HG02571 (cell line): ENCODE measurements around the gene EXOSC10.

Experiments
- ATAC-seq: cut with Tn5 transposase; IDR thresholded peaks from one replicate; pipeline ENCODE4 v1.9.1; 2021; ENCODE audit warnings: mild to moderate bottlenecking, moderate library complexity; ENCODE audit not compliant: unreplicated experiment

Gene EXOSC10

DNA sequence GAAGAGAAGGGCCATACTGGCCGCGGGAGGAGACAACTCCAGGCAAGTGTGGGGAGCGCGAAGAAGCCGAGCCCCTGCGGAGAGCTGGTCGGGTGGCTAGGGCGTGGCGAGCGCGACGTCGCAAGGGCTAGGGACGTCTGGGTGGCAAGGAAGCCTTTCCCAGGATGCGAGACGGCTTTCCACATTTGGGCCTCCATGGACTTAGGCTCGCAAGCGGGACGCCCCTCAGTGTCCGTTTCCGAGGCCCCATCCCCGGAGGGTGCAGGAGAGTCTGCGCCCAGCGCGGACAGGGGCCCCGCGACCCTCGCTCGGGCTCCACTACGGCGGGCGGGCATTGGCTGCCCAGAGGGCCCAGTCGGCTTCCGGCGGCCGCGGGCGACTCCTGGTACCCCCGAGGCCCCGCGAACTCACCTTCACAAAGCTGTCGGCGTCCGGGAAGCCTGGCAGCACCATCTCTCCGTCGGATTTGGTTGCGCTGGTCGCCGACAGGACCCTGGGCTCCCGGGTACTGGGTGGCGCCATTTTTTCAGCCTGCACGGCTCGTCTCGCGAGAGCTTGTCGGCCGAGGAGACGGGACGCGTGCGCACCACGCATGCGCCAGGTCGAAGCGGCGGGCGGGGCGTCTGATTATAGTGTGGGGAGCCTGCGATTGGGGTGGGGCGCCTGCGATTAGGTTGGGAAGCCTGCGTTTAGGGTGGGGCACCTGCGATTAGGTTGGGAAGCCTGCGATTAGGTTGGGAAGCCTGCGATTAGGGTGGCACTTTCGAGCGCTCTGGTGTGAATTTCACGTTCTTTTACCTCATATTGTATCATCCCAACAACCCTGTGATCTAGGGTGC is at the start of gene EXOSC10:
Gene EXOSC10, minus strand, starts transcription at position 560 of the 839 bp plus-strand sequence. Its CDS starts 38 bp downstream, at position 522.
- ATAC-seq: peak; percentile 93

DNA sequence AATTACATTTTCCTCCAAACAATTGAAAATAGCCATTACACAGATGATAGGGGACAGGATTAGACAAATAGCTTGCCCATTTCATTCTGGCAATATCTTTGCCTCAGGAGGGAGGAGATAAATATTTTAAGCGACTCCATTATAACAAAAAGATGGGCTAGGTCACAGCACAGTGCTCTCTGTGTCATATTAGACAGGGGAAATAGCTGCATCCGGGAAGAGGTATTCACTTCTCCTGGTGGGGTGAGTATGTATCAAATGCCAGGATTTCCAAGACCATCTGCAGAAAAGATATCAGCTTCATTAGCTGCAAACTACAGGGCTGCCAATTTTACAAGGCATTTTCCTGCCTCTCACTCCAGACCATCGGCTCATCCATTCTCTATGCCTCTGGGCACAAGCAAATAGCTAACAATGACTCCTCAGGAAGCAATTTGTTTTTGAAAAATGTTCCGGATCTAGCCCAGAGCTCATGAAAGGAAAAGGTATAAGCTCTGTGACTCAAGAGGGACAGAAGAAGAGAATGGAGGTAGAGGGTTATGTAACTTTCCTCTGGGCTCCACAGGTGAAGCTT is 47.6 kb upstream of the EXOSC10 start:
- no peak for ATAC-seq

DNA sequence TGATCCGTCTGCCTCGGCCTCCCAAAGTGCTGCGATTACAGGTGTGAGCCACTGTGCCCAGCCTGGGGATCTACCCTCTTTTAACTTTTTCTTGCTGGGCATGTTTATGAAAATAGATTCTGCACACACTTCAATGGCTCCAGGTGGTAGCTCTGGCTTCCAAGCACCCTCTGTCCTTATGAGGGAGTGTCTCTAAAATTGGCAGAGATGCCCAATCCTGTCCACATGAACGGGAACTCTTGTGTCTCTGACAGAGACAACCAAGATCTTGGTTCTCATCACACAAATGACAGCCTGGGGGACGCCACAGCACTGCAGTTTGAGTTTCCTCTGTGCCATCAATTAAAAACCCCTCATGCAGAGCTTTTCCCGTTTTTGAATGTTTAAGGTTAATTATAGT is 46.1 kb upstream of the EXOSC10 start:
- ATAC-seq: no peak

DNA sequence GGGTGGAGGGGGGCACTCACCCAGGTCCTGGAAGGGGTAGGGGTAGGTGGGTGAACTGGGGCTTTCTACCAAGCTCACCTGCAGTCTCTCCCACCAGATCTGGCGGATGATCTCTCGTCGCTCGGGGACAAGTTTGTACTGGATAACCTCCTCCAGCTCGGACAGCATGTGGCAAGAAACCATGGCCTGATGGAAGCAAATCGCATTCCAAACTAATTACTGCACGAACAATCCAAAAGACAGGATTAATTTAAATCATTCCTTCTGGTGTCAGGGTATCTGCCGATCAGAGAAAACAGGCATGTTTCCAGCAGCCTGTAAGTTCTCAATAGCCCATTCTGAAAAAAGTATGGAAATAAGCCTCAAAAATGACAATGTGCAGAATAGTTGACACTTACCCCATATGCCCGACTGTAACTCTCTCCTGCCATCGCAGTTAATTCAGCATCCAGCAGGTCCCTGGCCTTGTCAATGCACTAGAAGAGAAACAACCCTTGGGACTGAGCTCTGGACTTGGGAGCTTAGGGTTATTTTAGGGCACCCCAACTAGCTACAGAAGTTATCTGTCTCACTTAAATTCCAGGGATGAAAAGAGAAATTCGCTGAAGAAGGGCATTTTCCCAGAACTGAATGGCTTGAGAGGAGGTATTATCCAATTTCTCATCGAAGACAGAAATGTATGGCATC is 45.0 kb upstream of the EXOSC10 start:
- ATAC-seq: no peak

DNA sequence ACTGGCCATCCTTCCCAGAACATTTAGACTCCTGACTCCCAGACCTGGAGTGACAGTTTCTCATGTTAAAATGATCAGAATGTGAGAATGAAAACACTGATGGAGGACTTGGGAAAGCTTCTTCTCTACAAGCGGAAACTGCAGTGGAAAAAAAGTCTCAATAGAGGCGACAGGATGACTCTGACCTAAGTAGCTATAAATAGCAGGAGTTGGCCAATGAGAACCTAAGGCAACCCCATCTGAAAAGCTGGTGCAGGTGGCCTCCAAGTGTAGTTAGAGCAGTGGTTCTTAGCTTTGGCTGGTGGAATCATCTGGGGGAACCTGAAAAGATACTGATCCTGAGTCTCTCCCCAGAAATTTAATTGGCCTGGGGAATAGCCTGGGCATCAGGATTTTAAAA is 44.2 kb upstream of the EXOSC10 start:
- ATAC-seq: no peak

DNA sequence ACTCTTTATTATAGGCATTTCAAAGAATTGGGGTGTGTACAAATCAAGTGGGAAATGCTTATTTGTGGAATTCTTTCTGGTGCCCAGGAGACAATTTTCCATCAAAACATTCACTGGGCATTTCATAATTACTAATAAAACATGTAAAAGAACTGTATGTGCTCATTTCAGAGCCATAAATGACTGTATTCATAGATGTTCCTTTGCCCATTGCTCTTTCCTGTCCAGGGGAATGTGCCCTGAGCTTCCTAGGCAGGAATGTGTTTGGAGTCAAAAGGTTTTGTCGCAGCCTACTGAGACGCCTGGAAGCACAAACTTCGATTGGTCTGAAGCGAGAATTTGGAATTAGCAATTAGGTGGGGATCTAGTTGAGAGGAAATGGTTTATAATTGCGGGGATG is 43.7 kb upstream of the EXOSC10 start:
- ATAC-seq: no peak

DNA sequence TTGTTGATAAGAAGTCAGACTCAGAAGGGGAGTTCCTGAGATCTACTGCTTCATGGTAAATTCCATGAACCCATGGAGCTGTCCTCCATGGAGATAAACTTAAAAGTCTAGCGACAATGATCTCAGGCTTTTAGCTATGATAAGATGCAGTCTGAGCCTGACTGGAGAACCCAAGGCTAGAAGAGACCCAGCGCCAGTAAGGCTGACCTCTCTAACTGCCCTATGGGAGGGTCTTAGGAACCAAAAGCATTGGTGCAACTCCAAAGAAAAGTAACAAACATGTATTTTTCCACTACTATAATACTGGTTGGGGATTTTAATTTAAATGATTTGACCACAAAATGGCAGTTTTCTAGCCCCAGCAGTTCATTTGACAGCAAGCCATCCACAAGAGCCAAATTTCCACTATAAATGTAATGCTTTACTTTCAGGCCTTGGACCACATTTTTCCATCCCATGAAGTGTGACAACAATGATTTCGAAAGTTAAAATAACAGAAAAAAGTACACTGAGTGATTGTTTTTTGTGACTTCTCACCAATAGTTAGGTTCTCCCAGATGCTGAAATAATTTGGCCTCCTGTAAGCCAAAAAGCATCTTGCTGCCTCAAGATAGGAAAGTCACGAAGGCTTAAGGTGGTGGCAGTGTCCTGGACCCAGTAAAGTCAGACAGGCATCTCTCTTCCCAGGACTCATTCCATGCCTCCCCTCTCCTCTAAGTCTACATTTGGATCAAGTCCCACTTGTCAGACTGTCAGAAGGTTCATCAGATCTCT is 43.1 kb upstream of the EXOSC10 start:
- ATAC-seq: no peak

DNA sequence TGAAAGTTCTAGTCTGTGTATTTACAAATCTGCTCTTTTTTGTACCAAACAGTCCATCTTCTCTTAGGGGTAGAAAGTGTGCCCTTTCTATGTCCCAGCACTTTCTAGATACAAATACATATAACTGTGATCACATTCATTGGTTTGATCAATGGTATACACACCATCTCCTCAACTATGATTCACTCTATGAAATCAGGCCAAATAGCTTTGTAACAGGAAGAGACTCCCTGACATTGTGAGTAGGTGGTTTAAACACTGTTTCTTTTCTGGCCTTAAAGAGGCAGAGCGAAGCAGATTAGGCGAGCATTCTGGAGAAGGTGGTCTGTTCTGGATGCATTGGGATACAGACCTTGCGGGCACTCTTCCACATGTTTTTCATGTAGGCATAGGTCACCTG is 39.3 kb upstream of the EXOSC10 start:
- ATAC-seq: no peak

DNA sequence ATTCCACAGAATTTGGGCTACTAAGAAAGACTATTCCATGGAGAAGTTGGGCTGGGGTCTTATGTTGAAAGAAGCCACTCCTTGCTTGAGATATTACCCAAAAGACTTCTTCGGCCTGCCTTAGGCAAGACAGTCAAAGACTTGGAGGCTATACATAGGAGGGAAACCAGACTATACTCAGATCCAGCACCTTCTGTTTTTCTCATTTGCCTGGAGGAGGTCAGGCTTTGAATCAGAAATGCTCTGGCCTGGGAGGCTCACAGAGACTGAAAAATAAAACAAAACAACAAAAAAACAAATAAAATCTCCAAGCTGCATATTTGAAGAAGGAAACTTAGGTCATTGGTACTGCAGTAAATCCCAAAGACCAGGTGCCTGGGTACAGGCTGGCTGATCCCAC is 38.4 kb upstream of the EXOSC10 start:
- no peak for ATAC-seq

DNA sequence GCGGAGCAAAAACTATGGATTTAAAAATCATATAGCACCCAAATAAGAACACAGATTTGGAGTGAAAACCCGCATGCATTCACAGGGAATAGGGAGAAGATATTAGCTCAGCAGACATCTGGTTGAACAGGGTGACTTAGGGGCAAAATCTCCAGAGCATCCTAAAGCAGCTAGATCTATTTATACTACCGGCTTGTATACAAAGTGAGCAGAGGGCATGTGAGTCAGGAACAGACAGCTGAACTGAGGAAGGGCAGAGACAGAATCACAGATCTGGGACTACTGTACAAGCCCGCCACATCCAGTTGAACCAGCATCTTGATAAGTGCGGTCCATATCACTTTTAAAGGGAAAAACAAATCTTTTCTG is 35.2 kb upstream of the EXOSC10 start:
- ATAC-seq: no peak

DNA sequence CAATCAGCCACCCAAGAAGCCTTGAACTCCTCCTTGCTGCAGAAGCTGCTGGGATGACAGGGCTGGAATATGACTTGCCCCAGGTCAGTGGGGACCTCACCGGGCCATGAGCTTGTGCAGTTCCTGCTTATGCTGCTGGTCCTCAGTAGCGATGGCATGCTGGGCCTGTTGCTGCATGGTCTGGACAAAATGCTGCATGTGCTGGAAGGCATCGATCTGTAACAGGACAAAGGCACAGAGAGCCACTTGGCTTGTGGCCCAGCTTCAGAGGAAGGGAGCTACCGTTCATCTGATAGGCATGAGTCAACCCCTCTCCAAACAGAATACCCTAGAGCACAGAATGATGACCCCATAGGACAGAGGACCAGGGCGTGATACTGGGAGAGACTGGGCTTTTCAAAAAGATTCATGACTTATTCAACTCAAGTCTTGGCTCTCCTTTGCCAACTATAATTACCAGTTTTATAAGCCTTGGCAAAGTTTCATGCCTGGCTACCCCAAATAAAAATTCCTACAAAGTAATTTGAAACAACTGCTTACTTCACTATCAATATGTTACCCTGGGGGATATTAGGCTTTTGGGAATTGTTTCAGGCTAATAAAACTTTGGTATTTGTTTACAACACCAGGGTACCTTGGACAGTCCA is 34.7 kb upstream of the EXOSC10 start:
- ATAC-seq: no peak

DNA sequence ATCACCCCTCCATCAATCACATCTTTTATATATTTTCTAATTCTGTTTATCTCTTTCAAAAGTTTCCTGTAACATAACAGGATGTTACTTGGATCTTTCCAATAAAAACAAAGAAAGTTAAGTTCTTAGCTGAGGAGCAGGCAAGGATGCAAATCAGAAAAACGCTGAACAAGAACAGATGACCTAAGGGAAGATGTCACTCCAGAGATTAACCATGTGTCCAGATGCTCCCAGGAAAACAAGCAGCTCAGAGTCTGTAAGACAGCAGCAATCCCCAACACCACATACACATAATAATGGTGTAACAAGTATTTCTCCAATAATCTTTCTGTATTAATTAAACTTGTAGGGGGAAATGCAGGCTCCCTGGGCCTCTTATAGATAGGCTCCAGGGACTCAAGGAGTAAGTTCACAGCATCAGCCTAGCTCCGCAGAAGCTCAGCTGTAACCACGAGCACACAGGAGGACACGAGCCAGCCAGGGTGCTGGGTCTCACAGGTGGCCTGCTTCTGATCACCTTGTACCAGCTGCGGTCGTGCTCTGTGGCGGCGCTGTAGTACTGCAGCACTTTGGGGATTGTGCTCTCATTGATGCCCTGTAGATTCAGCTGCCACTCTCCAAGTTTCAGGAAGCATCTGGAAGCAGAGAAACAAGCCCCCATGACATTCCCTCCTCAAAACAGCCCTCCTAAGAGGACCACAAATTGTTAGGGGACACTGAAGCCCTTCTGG is 33.1 kb upstream of the EXOSC10 start:
- no peak for ATAC-seq

DNA sequence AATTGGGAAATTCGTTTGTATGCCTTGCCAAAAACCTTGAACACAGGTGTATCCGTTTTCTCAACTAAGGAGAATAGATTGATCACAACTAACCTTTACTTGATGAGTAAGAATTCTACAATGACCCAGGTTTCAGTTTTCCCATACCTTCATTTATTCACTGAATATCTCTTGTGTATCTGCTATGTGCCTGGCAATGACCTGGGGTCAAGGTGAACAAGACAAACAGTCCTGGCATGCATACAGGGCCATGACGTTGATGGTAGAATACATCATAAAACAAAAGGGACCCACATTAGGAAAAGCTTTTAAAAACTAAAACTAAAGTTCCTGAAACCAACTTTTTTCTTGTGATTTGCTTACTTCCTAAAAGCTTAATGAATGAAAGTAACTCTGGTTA is 32.1 kb upstream of the EXOSC10 start:
- no peak for ATAC-seq

DNA sequence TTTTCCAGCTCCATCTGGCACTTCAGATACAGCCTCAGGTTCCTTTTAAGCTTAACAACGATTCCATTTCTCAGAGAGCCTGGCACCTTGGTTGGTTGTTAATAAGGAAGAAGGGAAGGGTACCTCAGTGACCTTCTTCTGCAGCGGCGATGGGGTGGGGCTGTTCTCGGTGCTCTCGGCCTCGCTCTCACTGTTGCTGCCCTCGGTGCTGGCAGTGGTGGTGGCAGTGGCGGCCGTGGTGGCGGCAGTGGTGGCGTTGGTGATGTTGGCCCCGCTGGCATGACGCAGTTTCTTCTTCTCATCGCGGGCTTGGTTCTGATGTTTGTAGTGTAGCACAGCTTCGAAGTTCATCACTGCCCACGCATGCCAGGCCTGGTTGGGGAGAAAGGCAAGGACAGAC is 30.7 kb upstream of the EXOSC10 start:
- no peak for ATAC-seq

DNA sequence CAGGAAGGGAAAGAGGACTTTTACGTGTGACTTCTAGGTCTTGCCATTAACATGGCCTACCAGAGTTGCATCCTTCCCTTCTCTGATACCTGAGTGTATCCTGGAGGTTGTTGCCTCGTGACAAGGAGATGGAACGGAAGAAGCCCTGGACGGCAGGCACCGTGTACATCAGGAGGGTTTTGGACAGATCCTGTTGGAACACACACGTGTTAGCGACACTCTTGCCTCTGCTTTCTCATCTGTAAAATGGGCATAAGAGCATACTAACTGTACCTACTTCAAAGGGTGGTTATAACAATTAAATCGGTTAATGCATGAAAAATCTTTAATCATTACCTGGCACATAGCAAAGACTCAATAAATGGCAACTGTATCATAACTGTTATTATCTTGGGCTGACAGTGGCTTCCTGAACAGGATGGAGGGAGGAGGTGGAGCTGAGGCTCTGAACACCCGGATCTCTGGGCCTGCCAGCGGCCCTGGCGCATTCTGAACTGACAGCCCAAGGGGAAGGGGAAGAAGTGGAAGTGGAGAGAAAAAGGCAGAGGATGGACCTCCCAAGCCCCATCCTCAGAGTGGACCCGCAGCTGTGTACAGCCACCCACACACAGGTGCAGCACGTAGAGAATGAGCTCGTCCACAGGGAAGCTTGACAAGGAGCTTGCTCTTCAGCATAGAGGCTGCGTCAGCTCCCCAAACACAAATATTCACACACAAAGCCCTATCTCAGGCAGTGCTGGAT is 30.2 kb upstream of the EXOSC10 start:
- no peak for ATAC-seq

DNA sequence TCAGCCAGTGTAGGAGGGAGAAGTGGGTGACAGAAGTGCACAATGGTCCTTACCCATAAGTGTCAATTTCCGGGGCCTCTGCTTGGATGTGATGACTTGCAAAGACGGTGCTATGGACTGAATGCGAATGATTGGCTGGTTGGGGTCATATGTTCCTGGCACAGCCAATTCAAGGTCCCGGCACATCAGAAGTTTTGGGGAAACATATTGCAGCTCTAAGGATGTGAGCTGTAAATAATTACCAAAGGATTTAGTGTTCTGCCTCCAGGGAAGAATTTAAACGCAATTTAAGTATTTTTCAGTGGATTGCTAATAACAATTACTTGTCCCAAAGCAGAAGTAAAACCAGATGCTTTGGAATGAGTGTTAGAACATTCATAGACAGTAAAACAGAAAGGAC is 26.9 kb upstream of the EXOSC10 start:
- ATAC-seq: no peak

DNA sequence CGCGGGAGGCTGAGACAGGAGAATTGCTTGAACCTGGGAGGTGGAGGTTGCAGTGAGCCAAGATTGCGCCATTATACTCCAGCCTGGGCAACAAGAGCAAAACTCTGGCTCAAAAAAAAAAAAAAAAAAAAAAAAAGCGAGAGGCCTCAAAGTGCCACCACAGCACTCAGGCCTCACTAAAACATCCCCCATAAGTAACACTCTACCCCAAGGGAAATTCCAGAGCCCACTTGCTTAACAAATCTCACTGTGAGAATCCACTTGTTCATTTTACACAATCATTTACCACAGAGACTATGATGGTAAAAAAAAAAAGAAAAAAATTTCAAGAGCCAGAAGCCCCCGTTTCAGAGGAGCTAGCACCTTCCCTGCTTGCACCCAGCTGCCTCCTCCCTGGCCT is 26.3 kb upstream of the EXOSC10 start:
- no peak for ATAC-seq

DNA sequence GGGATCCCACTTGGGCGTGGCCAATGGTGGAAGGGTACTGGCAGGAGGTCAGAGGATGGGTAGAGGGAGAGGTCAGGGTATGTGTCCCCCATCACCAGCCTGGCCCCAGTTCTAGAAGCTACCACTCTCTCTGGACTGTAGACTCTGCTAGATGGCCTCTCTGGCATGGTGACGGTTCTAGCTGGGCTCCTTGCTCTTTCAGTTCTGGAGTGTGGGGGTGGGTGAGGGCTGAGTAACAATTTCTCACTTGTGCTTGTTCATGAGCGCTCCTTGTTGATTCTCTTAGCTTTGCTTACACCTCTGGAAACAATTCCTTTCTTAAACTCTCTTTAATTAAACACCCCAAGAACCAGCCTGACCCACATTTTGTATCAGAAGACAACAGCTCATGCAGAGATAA is 25.3 kb upstream of the EXOSC10 start:
- no peak for ATAC-seq

DNA sequence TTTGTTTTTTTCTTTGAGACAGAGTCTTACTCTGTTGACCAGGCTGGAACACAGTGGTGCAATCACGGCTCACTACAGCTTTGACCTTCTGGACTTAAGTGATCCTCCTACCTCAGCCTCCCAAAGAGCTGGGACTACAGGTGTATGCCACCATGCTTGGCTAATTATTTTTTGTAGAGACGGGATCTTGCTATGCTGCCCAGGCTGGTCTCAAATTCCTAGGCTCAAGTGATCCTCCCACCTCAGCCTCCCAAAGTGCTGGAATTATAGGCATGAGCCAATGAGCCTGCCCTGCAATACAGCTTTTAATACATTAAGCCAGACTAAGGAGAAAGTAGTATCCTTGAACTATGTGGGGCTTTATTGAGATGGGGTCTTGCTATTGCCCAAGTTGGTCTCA is 16.6 kb upstream of the EXOSC10 start:
- ATAC-seq: no peak

DNA sequence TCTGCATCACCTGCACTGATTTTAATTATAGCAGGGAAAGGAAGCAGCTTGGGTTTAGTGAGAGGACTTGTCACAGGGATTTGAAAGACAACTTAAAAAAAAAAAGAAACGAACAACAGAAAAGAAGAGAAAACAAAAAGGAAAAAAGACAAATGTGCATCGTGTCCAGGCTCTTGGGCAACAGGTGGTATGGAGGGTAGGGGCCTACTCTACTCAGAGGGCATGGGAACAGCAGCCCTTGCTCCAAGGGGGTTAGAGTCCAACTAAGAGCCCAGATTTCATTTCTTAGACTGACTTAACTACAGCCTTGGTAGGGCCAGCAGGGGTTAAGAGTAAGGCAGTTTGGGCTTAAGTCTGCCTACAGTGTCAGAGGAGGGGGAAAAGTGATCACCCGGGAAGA is 15.3 kb upstream of the EXOSC10 start:
- ATAC-seq: no peak
